Stimulated activated CD8-positive, alpha-beta memory T cell treated with anti-CD3 and anti-CD28 coated beads, Interleukin-4, amount 100 ng/mL, for 24 hours (primary cell): Measurements from ENCODE around the gene PACSIN3.
"Not testable (repeated sequence)": the region's sequence is repeated elsewhere in the genome, so short reads cannot be mapped to it uniquely, and the experiment has no call there.

Experiments used
- DNase-seq: peaks from one replicate; pipeline ENCODE4 v3.0.0-alpha.2; 2020; ENCODE audit warnings: low read depth

PACSIN3 gene

DNA sequence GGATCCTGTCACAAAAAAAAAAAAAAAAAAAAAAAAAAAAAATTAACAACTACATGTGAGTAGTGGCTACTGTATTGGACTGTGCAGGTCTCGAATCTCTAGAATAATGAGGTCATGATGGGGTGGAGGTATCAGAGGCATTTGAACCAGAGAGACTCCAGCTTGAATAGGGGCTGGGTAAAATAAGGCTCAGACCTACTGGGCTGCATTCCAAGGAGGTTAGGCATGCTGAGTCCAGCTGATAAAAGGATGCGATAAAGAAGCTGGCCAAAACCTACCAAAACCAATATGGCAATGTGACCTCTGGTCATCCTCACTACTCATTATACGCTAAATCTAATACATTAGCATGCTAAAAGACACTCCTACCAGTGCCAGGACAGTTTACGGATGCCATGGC, 5.9 kb upstream of the PACSIN3 start:
- DNase-seq = no peak

DNA sequence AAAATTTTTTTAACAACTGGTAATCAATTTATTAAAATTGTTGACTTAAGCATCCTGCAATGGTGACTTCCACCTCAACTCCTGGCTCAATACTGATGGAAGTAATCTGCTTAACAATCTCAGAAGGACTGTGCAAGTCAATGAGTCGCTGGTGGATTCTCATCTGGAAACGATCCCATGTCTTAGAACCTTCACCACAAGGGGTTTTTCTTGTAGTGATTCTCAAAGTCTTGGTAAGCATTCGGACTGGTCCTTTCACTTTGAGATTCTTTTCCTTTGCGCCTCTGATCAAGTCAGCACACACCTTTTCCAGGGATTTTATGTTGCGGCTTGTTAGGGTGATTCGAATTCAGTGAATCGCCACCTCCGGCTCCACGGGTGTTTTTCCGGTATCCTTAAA, 4.9 kb upstream of the PACSIN3 start:
- not testable (repeated sequence) for DNase-seq

DNA sequence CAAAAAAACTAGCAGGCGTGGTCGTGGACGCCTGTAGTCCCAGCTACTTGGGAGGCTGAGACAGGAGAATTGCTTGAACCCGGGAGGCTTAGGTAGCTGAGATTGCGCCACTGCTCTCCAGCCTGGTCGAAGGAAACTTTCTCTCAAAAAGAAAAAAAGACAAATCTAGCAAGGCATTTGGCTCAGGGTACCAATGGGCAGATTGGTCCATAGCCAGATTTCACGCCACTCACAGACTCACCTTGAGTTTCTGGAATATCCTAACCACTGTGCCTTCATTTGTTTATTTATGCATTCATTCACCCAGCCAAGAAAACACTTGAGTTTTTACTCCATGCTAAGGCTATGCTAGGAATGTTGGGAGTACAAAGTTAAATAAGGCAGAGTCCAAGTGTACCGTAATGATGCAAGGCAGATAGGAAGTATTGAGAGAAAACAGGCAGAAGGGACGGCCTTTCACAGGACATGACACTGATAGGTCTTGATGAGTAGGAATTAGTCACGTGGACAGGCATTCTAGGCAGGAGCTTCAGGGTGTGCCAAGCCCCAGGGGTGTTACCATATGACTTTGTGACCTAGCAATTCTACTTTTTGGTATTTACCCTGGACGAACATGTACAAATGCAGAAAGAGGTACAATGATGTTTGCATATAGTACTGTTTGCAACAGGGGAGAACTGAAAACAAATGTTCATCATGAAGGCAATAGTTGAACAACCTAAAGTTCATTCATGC, 3.0 kb upstream of the PACSIN3 start:
- no peak for DNase-seq

DNA sequence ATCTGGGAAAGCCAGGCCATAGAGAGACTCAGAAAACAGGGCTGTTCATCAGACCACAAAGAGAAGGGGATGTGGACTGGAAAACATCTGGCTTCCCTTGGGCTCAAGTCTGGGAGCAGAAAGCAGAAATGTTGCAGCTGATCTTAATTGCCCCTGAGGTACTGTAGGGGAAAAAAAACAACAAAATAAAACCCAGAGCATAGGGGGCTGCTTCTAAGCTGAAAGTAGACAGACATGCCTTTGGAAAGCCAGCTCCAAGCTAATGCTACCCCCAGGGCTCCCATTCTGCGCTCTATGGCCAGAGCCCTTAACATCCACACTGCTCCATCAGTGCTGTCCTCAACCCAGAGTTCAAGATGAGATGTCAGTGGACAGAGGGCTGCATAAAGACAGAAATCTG, 2.0 kb upstream of the PACSIN3 start:
- no peak for DNase-seq

DNA sequence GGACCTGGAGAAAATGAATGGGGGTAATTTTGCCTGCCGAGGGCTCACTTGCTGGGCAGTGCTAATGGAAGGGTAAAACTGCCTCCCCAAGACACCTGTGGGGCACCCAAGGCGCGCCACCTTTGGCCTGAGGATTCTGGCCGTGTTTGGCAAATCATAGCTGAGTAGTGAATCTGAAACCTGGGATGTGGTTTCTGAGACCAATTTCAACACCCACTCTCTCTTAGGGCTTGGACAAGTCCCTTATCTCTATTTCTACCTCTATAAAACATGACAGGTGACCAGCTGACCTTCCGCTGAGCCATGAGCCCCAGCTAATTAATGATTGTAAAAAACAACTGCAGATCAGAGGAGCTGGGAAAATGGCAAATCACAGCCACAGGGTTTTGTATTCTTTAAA, 1.5 kb upstream of the PACSIN3 start:
- DNase-seq = no peak

DNA sequence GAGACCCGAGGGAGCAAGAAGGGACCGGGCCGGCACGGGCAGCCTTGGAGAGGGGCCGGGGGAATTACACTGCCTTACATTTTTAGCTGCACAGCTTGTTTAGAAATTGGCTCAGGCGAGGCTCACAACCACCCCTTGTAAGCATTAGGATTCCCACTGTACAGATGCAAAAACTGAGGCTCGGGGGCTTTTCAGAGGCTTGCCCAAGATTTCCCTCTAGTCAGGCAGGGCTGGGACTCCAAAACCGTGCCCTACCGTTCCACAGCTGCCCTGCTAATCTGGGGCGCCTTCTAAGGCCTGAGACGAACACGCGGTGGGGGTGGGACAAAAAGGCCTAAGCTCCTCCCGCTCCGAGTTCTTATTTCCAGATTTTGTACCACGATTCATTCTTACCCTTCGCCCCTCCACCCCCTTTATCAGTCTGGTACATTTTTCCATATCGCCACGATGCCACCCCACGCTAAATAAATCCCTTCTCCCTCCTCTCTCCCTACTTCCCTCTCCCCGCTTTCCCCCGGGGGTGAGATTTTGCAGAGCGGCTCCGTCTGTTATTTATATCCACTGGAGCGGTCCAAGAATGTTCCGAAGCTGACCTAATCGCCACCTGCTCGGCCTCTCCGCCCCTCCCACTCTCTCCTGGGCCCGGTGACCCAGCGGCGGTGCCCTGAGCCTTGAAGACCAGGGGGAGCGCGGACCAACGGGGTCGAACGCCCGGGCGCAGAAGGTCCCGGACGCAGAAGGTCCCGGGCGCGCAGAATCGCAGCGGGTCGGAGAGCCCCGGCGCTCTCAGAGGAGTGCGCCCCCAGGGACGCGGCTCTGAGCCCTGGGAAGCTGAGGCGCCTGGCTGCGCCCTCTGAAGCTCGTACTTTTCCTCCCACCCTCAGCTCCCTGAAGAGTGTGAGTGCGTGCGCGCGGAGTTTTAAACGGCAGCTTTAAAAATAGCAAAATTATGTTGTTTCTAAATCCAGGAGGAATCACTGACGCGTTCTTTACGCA, 764 bp upstream of the PACSIN3 start:
- DNase-seq = no peak

DNA sequence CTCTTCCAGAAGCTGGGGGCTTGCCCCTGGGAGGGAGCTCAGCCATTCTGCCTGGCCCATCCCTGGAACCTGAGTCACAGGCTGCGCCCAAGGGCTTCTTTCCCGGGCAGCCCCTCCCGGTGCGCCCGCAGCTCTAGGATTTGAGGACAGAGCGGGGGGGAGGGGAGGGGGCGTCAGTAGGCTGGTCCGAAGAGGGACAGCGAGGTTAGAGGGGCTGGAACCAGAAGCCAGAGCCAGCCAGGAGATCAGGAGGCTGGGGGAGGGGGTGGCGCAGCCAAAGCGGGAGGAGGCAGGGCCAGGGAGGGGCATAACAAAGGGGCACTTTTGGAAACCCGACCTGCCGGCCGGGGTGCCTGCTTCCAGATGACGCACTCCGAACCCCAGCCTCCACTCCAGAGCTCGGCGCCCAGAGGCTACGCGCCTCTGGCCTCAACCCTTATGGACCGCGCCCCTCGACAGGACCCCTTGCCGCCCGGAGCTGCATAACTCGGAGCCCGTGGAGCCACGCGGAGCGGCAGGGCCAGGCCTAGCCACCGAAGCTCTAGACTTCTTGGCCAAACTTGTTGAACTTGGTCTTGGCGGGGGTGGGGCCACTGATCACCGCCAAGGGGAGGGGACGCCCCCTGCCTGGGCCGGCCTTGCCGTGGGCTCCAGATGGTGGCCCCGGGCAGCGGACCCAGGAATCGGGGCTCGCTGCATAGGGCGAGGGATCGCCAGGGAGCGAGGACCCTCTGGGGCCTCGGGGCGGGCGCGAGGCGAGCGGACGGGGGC, 744 bp downstream of the PACSIN3 start:
- no peak for DNase-seq

DNA sequence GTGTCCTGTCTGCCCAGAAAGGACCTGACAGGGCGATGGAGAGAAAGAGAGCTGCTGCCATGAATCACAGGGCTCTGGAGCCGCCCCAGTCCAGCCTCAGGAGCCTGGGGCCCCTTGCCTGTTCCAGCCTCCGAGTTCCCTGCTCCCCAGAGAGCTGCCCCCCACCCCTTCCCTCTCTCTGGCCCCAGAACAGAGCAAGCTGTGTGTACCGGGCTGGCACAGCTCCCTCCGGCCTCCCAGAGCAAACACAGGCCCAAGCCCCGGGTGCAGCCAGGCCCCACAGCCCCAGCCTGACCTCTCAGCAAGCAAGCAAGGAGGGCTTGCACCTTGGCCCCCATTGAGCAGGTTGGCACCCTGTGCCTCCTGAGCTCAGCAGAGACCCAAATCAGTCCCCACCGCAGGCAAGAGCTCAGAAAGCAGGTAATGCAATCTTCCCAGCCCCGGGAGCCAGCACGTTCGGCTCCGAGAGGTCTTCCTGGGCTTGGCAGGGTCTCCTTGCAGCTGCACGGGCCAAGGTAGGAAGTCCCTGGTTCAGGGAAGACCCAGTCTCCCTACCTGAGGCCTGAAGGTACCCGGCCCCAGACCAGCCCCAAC, 1.4 kb downstream of the PACSIN3 start:
- no peak for DNase-seq

DNA sequence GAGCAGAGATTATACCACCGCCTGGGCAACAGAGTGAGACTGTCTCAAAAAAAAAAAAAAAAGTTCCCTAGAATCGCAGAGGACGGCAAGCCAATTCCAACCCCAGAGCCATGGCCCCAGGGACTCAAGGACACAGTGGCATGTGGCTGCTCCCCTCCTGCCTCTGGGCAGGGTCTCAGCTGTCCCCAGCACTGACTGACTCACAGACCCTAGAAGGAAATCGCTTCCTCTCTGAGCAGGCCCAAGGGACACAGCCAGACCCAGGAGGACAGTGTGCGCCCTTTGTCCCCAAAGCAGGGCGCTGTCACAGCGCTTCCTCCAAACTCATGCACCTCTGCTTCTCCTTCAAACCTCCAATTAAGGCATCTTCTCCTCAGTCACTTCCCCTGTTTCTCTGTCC, 2.3 kb downstream of the PACSIN3 start:
- DNase-seq = no peak

DNA sequence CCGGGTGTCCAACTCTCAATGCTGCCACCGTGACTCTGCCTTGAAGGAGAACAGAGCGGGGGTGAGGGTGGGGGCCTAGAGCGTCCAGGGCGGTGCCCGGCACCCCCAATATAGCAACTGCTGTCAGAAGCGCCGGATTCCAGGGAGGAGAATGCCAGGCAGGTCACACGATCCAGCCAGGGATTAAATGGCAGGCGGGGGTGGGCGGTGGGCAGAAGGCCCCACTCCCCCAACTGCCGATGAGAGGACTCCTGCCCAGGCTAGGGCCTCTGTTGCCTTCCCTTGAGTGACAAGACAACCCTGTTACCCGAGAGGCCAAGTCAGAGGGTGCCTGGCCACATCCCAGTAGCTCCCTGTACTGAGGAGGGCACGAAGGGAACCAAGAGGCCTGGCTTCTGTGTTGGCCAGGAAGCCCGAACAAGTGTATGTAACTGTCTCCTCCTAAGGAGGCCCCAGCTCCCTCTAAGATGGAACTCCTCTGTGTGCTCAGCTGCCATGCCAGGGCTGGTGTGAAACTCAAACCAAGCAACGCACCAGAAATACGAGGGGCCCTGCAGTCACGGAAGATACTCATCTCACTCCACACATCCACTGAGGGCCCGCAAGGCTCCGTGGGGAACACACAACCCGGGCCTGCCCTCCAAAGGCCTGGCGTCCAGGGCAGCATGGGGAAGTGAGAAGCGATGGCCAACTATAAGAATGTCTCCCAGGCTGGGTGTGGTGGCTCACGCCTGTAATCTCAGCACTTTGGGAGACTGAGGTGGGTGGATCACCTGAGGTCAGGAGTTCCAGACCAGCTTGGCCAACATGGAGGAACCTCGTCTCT, 3.0 kb downstream of the PACSIN3 start:
- no peak for DNase-seq

DNA sequence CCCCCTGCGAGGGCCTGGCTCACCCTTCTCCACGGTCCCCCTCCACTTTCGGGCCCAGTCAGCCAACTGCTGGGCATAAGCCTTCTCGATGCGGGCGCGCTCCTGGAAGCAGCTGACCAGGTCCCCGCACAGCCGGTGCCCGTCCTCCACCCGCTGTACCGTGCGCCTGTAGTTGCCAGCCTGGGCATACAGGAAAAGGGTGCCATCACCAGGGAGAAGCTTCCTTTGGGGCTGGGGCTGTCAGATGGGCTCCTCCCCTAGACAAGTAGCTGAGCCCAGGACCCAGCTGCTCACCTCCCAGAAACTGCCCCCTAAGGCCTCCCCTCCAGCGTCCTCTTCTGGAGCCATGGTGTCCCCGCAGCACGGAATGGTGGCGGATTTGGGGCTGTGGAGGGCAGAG, 3.9 kb downstream of the PACSIN3 start:
- DNase-seq = no peak

DNA sequence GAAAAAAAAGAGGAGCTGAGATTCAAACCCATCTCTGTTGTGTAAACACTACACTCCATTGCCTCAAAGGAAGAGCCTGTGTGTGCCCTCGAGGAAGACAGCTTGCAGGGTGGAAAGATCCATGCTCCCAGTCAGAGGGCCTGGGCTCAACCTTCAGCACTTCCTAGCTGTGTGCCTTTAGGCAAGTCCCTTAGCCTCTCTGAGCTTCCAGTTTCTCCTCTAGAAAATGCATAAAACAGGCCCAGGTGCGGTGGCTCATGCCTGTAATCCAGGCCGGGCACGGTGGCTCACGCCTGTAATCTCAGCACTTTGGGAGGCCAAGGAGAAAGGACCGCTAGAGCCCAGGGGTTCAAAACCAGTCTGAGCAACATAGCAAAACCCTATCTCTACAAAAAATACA, 5.0 kb downstream of the PACSIN3 start:
- no peak for DNase-seq

DNA sequence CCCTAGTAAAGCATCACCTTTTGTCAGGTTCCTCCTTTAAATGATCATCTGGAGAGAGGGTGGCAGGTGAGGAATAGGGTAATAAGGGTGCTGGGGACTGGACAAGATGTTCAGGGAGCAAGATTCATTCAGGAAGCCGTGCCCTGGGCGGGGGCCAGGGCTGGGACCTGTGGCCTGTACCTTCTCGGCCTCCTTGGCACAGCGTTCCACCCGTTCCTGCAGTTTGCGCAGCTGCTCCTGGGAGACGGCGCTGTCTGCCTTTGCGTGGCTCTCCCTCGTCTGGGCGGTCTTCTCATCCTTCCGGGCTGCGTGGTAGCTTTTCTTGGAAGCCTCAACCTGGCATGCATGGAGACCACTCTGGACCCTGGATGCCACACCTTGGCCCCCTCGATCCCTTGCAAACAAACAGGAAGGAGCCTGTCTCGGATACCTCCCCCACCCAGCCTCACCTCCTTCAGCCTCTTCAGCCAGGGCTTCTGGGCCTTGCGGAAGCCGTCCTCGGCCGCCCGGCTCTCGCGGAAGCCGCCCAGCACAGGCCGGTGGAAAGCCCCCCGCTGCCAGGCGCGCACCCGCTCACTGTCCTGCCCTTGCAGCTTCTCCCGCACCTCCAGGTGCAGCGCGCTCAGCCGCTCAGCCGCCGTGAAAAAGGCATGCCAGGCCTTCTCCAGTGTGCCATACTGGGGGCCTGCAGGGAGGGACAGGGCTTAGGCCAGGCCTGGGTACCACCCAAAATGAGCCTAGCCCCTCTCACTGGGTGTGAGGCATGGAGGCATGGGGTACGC, 6.0 kb downstream of the PACSIN3 start:
- no peak for DNase-seq

DNA sequence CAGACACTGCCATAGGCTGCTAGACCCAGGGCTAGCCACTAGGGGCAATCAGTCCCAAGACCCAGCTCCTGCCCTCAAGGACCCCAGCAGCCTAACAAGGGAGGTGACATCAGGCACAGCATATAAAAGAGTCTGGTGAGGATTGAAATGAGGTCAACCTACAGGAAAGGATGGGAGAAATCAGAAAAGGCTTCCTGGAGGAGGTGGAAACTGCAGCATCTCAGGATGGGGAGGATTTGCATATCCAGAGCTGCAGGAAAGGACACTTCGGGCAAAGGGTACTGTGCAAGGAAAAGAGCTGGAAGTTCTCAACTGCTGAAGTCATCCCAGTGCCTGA, 6.6 kb downstream of the PACSIN3 start:
- DNase-seq = no peak

DNA sequence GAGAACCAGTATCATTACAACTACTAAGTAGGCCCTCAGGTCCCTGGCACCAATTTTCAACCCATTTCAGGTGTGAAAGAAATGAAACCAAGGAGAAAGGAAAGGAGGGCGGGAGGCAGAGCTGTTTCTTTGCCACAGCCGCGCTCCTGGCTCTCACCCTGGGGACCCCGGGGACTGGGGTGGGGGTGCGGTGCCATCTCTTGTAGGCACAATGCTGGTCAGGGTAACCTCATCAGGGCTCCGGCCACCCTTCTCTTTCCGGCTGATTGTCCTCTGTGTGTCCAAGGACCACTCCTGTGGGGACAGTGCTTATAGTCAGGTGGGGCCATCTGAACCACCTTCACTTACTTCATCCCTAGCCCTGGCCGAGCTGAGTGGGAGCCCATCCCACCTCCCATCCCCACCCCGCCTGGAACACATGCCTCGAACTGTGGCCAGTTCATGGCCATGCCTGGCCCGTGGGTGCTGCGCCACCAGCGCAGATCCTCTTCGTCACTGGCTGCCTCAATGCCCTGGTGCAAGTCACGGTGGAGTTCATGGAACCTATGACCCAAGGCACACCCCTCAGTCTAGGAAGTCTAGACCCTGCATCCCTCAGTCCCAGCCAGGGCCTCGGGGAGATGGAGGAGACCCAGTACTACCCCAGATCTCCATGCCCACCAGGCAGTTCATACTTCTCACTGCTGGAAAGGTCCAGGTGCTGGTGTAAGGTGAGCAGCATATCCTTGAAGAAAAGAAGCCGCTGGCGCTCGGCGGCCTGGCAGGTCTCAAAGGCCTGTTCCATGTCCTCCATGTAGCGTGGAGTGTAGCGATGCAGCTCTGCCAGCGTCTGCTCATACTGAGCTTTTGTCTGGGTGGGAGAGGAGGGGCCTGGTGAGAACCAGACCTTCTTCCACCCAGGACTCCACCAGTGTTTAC, 7.2 kb downstream of the PACSIN3 start:
- no peak for DNase-seq

DNA sequence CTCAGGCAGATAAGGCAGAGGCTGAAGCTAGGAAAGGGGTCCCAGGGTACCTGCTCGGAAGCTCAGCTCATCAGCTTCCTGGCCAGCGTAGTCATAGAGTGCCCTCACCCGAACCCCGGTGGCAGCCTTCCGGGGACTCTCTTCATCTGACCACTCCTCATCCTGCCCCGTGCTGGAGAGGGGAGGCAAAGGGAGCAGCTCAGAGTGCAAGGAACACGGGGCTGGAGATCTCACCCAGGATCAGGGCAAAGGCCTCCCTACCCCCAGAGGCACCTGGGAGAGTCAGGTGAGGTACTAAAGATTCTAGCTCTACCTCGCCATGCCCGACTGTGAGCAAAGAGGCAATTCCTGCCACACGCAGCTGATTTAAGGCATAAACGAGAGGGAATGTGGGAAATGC, 7.9 kb downstream of the PACSIN3 start:
- DNase-seq = no peak

DNA sequence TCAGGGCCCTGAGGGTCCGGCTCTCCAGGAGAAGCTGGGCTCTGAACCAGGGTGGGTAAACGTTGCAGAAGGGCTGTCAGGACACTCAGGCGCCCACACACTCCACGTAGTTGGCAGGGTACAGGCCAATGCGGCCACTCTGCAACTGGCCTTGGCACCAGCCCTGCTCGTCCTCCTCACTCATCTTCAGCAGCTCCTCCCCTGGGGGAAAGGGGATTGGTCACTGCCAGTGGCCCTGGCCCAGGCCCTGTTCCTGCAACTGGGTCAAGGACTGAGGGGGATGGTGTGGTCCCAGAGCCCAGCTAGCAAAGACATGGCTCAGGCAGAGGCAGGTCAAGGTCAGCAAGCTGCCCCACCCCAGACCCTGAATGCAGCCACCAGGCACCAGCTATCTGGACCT, 8.4 kb downstream of the PACSIN3 start:
- no peak for DNase-seq

DNA sequence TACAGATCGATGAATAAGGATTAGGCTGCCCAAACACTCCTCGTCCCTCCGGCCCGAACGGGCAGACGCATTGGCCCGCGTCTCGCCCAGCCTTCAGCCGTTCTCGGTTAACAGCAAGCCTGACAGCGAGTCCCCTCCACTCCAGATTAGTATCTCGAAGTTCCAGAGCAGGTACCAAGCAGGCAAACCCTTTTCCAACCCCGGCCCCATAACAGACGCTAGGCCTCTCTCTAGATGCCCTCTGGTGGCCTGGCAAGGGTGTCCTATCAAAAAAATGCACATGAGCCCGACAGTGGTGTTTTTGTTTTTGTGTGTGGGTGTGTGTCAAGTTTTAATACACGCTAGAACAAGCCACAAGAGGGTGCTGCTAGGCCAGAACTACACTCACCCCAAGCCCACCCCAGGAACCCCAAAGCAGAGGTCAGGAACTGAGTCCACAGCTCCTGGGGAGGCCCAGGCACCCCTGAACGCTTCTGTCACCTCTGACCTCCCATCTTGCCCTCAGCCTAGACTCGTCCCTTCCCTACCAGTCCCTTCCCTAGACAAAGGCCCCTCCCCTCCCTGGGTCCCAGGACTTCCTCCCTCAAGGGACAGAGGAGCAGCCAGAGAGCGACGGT, 8.9 kb downstream of the PACSIN3 start:
- peak; percentile 46 for DNase-seq
